Body of pancreas (tissue), 4 donors: ENCODE data around the gene ZNF32.

Experiments used
- CTCF ChIP-seq, 7 experiments: fragments of 450-650 bp in 4 of 7; fragments of 200-600 bp in 3 of 7; sonication (generic) in 3 of 7; IDR thresholded peaks; one replicate each; pipeline ENCODE4 v1.5.1; 2016 to 2019; ENCODE audit warnings: antibody characterized with exemption in 7 of 7
- POLR2A ChIP-seq, 3 donors: fragments of 450-650 bp; IDR thresholded peaks; one replicate each; pipeline ENCODE4 v1.6.1; 2016; ENCODE audit warnings: antibody characterized with exemption in 3 of 3, mild to moderate bottlenecking in 2 of 3

GRCh38 chr10:43622038-43622437 lies 26.6 kb downstream of the ZNF32 start:
- TF ChIP-seq POLR2A (IDR thresholded peaks at IDR 0.05) = no peak
- TF ChIP-seq CTCF (IDR thresholded peaks at IDR 0.05) = no peak
